IPS DF 6.9 (cell line): Measurements from ENCODE around the gene TTF2.

Experiments
- DNase-seq: peaks from one replicate; pipeline ENCODE4 v3.0.0-alpha.2; 2013; ENCODE audit warnings: low read depth, low spot score
- H3K27ac ChIP-seq: one replicate; pipeline ENCODE4 v1.5.1; 2013; ENCODE audit warnings: low read length, control low read depth
- H3K27me3 ChIP-seq: 2 replicates; pipeline ENCODE4 v1.6.1; 2013; ENCODE audit warnings: mild to moderate bottlenecking, low read length; ENCODE audit not compliant: control insufficient read depth, insufficient read depth
- H3K36me3 ChIP-seq: 2 replicates; pipeline ENCODE4 v1.6.1; 2013; ENCODE audit warnings: low read length; ENCODE audit not compliant: control insufficient read depth, insufficient read depth
- H3K4me1 ChIP-seq: 2 replicates; pipeline ENCODE4 v1.6.1; 2013; ENCODE audit warnings: low read length; ENCODE audit not compliant: control insufficient read depth, insufficient read depth
- H3K4me3 ChIP-seq: 2 replicates; pipeline ENCODE4 v1.5.1; 2013; ENCODE audit warnings: mild to moderate bottlenecking, low read length
- H3K9me3 ChIP-seq: 2 replicates; pipeline ENCODE4 v1.6.1; 2013; ENCODE audit warnings: low read length, inconsistent platforms; ENCODE audit not compliant: control insufficient read depth, insufficient read depth
- WGBS: extraction: QIAGEN DNeasy Blood & Tissue Kit; methylation state at CpG from one replicate; pipeline ENCODE4 v1.1.7; 2013; ENCODE audit warnings: mixed read lengths, missing lambda C conversion rate; ENCODE audit not compliant: insufficient read length, insufficient coverage; 5-methylcytosine and 5-hydroxymethylcytosine counted together

The TTF2 gene

DNA sequence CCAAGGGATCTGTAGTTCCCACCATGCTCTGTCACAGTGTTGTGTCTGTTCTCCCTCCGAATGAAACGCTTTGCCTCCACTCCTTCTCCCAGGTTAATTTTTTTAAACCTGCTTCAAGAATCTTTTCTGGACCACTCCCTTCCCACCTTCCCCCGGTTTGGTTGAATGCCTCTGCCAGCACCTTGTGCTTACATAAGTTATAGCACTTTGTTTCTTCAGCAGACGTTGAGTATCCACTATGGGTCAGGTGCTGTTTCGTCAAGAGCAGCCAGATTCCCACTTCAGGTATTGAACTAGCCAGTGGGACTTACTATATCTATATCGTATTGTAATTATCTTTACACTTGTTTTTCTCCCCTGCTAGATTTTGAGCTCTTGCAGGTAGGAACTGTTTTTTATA lies 27.6 kb downstream of the TTF2 start:
- DNase-seq = no peak
- Histone ChIP-seq H3K4me1 (no peaks in the 10 kb centered on the region), H3K27me3 (no peaks in the 10 kb centered on the region), H3K4me3 (no peak overlapping the region), H3K27ac (no peak overlapping the region), H3K36me3 (peaks cover 3% of the 10 kb centered on the region; the same call in 1 of the 2 replicates), H3K9me3 (no peaks in the 10 kb centered on the region)
- no CpG with 5 or more reads among the region's 6 CpGs for WGBS

DNA sequence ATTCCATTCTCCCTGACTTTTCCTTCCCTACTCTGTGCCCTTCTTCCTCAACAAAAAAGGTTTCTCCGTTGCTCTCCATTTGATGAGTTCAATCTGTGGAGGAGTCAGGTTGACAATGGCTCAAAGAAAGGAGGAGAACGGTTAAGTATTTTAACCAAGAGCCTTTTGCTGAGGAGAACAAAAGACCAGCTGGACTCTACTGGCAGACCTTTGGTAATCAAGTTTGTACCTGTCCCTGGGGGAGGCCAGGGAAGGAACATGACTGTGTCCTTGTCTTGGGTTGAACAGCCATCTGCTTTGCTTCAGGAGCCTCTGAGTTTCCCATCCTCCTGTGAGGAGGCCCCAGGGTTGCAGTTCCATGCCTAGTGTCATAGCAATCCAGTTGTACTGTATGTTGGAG lies 29.9 kb downstream of the TTF2 start:
- DNase-seq = no peak
- Histone ChIP-seq H3K9me3 (no peaks in the 10 kb centered on the region), H3K4me3 (no peak overlapping the region), H3K27me3 (no peaks in the 10 kb centered on the region), H3K36me3 (peaks cover 8% of the 10 kb centered on the region; the same call in 1 of the 2 replicates), H3K27ac (no peak overlapping the region), H3K4me1 (no peaks in the 10 kb centered on the region)
- WGBS = no CpG with 5 or more reads among the region's 2 CpGs

DNA sequence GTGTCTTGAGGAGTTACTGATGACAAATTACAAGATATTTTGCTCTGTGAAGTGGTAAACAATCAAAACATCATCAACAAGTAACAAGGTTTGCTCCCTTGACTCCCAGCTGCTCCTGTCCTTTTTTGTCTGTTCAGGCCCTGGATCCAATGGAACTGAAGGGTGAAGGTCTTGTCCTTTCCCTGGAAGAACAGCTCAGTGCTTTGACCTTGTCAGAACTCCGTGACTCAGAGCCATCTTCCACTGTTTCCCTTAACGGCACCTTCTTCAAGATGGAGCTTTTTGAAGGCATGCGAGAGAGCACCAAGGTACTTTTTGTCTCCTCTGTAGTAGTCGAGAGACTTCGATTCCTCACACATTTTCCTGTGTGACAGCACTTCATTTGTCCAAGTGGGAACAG lies 32.5 kb downstream of the TTF2 start:
- H3K27me3 ChIP-seq = no peaks in the 10 kb centered on the region
- no peaks in the 10 kb centered on the region for H3K4me1 ChIP-seq
- no peak for DNase-seq
- H3K4me3 ChIP-seq = no peak overlapping the region
- WGBS = no CpG with 5 or more reads among the region's 5 CpGs
- no peaks in the 10 kb centered on the region for H3K9me3 ChIP-seq
- no peak overlapping the region for H3K27ac ChIP-seq
- peaks cover 12% of the 10 kb centered on the region; the same call in 1 of the 2 replicates for H3K36me3 ChIP-seq

DNA sequence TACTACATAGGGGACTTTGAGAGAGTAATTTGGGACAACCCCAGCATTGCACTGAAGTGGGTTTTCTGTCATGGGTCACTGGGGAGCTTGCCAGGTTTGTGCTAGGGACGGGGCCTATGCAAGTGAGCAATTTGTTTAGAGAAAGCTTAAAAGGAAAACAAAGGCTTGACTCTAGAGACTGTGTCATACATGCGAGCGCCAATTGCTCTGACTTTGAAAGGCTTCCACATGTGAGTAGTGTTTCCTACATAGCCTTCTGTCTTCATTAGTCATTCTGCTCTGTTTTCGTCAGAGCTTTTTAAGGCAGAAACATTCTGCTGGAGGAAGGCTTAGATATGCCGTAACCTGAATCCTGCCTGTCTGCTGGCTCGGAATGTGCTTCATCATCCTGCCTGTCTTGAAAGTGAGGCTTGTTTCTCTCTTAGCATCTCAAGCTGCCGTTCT lies 33.0 kb downstream of the TTF2 start:
- Histone ChIP-seq H3K4me3 (no peak overlapping the region), H3K27me3 (no peaks in the 10 kb centered on the region), H3K4me1 (no peaks in the 10 kb centered on the region), H3K27ac (no peak overlapping the region), H3K9me3 (no peaks in the 10 kb centered on the region), H3K36me3 (peaks cover 14% of the 10 kb centered on the region; the same call in 1 of the 2 replicates)
- no peak for DNase-seq
- WGBS = no CpG with 5 or more reads among the region's 7 CpGs

DNA sequence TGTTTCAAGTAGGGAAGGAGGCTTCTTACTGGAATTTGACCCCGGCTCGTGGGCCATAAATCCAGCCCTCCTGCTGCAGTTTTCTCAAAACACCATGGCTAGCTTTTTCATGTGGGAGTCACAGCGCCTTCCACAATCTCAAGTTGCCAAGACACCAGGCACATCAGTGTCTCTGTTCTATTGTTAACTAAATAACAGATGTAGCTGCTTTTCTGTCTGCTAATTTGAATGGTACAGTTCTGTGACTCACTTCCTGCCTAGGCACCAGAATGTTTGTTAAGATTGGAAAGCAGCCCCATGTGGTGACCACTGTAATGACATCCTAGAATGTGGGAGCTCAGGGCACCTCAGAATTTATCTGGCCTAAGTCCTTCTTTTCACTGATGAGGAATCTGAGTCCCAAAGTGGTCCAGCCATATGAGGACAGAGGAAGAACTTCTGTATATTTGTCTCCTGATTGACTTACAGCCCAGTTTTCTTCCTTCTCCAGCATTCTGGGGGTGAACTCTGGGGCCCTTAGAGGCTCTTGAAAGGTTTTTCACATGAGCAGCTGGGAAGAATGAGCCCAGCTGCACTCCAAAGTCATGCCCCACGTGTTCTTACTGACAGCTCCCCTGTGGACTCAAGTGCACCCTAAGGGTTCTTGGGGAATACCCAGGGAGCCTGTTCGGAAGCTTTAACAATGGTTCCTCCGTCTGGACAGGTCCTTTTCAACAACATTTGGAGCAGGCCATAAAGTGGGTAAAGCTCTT lies 33.9 kb downstream of the TTF2 start:
- no peak for DNase-seq
- H3K36me3 ChIP-seq = peaks cover 17% of the 10 kb centered on the region; the same call in 1 of the 2 replicates
- no peak overlapping the region for H3K4me3 ChIP-seq
- no peaks in the 10 kb centered on the region for H3K4me1 ChIP-seq
- WGBS = no CpG with 5 or more reads among the region's 6 CpGs
- no peak overlapping the region for H3K27ac ChIP-seq
- H3K9me3 ChIP-seq = no peaks in the 10 kb centered on the region
- no peaks in the 10 kb centered on the region for H3K27me3 ChIP-seq

DNA sequence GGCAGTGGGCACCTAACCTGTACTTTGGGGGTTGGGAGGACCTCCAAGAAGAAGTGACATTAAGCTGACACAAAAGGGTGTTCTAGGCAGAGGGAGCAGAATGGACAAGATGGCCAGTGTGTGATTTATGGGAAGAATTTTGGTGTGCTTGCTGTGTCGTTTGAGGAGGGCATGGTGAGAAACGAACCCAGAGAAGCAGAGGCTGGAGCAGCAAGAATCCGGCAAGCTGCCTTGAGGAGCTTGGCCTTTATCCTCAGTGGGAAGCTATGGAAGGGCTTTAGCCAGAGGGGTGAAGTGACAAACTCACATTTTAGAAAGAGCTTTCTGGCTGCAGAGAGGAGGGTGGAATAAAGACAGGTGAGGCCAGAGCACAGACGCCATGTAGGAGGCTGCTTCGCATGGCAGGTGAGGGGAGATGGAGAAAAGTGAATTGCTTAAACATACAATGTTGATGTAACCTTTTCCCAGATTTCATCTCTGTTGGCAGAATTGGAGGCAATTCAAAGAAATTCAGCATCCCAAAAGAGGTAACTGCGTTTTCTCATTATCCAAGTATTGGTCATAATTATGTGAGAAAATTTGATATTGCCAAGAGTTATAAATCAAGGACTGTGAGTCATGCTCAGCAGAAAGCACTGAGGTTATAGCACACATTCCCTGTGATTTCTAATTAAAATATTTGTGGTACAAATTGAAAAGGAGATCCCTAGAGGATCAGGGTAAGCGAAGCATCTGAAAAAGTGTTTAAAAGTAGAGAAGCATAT lies 34.9 kb downstream of the TTF2 start:
- Histone ChIP-seq H3K4me3 (no peak overlapping the region), H3K27me3 (no peaks in the 10 kb centered on the region), H3K9me3 (no peaks in the 10 kb centered on the region), H3K4me1 (no peaks in the 10 kb centered on the region), H3K27ac (no peak overlapping the region), H3K36me3 (peaks cover 16% of the 10 kb centered on the region; the same call in 1 of the 2 replicates)
- no CpG with 5 or more reads among the region's 7 CpGs for WGBS
- no peak for DNase-seq

DNA sequence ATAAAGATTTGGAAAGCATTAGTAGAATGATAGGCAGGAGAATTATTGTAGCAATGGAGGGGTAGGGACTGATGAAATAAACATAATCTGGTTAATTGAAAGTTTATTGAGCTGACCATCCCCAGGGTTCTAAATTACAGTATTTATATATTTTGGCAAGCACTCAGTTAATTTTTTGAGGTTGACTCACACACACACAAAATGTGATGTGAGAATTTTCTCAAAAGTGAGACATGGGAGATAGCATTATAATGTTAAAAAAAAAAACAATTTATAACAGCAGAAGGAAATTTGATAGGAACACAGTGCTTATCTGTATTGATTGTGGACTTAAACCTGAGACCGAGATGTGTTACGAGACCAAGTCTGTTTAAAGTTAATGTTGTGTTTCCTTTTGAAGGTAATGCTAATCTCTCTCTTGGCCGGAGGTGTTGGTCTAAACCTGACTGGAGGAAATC lies 36.9 kb downstream of the TTF2 start:
- no CpG with 5 or more reads among the region's 3 CpGs for WGBS
- Histone ChIP-seq H3K4me1 (no peaks in the 10 kb centered on the region), H3K27me3 (no peaks in the 10 kb centered on the region), H3K9me3 (no peaks in the 10 kb centered on the region), H3K27ac (no peak overlapping the region), H3K4me3 (no peak overlapping the region), H3K36me3 (peaks cover 19% of the 10 kb centered on the region; the same call in 1 of the 2 replicates)
- no peak for DNase-seq

DNA sequence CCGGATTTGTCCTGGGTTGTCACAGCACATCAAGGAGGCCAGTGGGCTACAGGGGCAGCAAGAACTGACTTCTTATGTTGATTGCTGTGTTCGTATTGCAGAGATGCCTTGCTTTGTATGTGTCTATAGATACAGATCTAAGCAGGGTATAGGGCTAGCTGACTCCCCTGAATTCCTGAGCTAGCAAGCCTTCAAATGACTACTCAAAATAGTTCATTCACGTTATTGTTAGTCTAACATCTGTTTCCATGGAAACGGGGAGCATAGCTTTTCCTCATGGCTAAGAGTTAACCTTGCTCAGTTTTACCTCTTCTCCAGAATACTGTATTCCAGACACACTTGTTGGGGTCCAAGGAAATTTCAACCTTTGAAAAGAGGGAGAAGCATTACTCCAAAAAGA lies 37.3 kb downstream of the TTF2 start:
- H3K36me3 ChIP-seq = peaks cover 19% of the 10 kb centered on the region; the same call in 1 of the 2 replicates
- no peak for DNase-seq
- H3K9me3 ChIP-seq = no peaks in the 10 kb centered on the region
- no peak overlapping the region for H3K27ac ChIP-seq
- H3K27me3 ChIP-seq = no peaks in the 10 kb centered on the region
- WGBS = no CpG with 5 or more reads among the region's 4 CpGs
- no peak overlapping the region for H3K4me3 ChIP-seq
- H3K4me1 ChIP-seq = no peaks in the 10 kb centered on the region

DNA sequence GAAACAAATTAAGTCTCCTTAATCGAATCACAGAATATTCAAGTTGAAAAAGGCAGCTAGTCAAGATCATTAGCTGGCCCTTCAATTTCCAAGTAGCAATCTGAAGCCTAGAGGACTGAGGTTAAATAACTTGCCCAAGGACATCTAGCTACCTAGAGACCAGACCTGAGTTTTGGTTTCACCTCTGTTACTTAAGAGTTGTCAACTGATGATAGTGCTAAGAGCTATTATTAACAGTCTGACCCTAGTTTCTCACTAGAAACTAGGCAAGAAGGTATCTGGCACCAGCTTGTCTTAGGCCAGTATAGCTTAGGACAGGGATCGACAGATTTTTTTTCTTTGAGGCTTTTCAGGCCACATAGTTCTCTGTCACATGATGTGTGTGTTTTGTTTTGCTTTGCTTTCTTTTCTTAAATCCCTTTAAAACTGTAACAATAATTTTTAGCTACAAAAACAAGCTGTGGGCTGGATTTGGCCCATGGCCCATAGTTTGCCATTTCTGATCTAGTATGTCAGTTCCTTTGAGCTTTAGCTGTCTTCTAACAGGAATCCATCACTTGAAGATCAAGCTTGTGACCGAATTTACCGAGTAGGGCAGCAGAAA lies 38.3 kb downstream of the TTF2 start:
- WGBS = no CpG with 5 or more reads among the region's 4 CpGs
- H3K36me3 ChIP-seq = peaks cover 22% of the 10 kb centered on the region; the same call in 1 of the 2 replicates

DNA sequence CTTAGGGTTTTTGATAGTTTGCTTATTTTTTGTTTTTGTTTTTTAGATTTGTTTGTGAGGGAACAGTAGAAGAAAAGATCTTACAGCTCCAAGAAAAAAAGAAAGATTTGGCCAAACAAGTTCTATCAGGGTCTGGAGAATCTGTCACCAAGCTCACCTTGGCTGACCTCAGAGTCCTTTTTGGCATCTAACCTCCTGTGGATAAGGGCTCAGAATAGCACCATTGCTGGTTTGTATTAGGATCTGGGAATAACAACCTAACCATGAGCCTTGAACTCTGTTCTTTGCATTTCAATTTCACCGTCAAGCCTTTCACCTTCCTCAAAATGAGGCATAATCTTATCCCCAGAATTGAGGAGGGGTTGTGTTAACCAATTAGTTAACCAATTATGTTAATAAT lies 41.2 kb downstream of the TTF2 start:
- Histone ChIP-seq H3K4me3 (no peak overlapping the region), H3K9me3 (no peaks in the 10 kb centered on the region), H3K4me1 (no peaks in the 10 kb centered on the region), H3K27me3 (no peaks in the 10 kb centered on the region), H3K27ac (no peak overlapping the region), H3K36me3 (peaks cover 18% of the 10 kb centered on the region; the same call in 1 of the 2 replicates)
- WGBS = no CpG with 5 or more reads among the region's 1 CpG
- no peak for DNase-seq

More for the DNA sequence above, 38.3 kb downstream of the TTF2 start:
- Histone ChIP-seq H3K27ac (no peak overlapping the region), H3K4me1 (no peaks in the 10 kb centered on the region), H3K9me3 (no peaks in the 10 kb centered on the region), H3K27me3 (no peaks in the 10 kb centered on the region), H3K4me3 (no peak overlapping the region)
- DNase-seq = no peak
